WERI-Rb-1 (cell line): ENCODE data around the gene DHX29.

Experiments
- DNase-seq: peaks from one replicate; pipeline ENCODE4 v3.0.0-alpha.2; 2020
- H3K27ac ChIP-seq: fragments of 250-450 bp; sonication (Bioruptor Pico); 2 replicates; pipeline ENCODE4 v1.5.1; 2020; ENCODE audit warnings: mild to moderate bottlenecking, moderate library complexity
- H3K27me3 ChIP-seq: fragments of 250-450 bp; sonication (Bioruptor Pico); 2 replicates; pipeline ENCODE4 v1.5.1; 2021; ENCODE audit warnings: mild to moderate bottlenecking, low read depth, moderate library complexity; ENCODE audit not compliant: insufficient read depth, severe bottlenecking
- H3K36me3 ChIP-seq: fragments of 250-450 bp; sonication (Bioruptor Pico); 2 replicates; pipeline ENCODE4 v1.5.1; 2020; ENCODE audit warnings: mild to moderate bottlenecking, moderate library complexity
- H3K4me3 ChIP-seq: 2 replicates; pipeline ENCODE4 v1.5.1; 2011; ENCODE audit warnings: low read depth, mild to moderate bottlenecking, control low read depth, low read length
- H3K9me3 ChIP-seq: fragments of 250-450 bp; sonication (Bioruptor Pico); 2 replicates; pipeline ENCODE4 v1.5.1; 2021; ENCODE audit warnings: mild to moderate bottlenecking, moderate library complexity; ENCODE audit not compliant: severe bottlenecking
- CTCF ChIP-seq: IDR thresholded peaks from 2 replicates; pipeline ENCODE4 v1.5.1; 2011; ENCODE audit warnings: low read depth, mild to moderate bottlenecking, control low read depth, inconsistent platforms, low read length

Gene DHX29

DNA sequence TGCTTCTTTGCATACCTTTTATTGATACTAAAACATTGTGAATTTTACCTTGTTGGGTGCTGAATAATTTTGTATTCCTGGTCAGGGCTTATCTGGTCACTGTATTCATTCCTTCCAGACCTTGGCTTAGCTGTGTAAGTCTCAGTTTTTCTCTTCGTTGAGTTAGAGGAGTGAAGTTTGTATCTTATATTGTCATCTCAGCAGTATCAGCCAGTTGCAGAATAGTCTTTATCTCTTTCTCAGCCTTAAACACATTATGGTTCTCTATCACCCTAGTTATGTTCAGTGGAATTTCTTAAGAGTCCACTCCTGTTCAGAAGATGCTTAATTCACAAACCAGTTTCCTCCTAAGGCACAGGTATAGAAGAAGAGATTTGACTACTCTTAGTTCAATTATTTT is 25.5 kb upstream of the DHX29 start:
- H3K27ac ChIP-seq, result no peak overlapping the region
- TF ChIP-seq CTCF, result no peak
- peaks cover 47% of the 10 kb centered on the region for H3K36me3 ChIP-seq
- H3K4me3 ChIP-seq, result no peak overlapping the region
- DNase-seq, result no peak
- H3K27me3 ChIP-seq, result no peaks in the 10 kb centered on the region
- no peaks in the 10 kb centered on the region for H3K9me3 ChIP-seq

- DNase-seq, result no peak
- no peak overlapping the region for H3K27ac ChIP-seq
- H3K36me3 ChIP-seq, result peaks cover 60% of the 10 kb centered on the region
- no peaks in the 10 kb centered on the region for H3K27me3 ChIP-seq
- no peak for TF ChIP-seq CTCF
- no peaks in the 10 kb centered on the region for H3K9me3 ChIP-seq
- no peak overlapping the region for H3K4me3 ChIP-seq
Observed at GRCh38 chr5:55331321-55331720, 23.8 kb upstream of the DHX29 start.

DNA sequence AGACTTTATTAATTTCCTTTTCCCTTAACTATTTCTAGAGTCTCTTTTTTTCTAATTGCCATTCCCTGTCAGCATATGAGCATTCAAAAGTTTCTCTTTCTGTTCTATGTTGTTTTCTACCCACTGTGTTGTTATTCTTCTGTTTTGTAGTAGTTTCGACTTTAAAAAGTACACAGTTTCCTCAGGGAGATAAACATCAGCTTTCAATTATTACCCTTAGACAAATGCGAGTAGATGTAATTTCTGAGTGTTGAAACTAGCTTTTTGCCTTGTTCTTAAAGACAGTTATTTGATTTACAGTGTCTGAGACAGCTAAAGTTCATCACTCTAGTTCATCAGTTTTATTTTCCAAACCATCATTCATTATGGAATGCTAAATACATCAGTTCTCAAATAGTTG is 19.8 kb upstream of the DHX29 start:
- Histone ChIP-seq H3K36me3 (peaks cover 59% of the 10 kb centered on the region), H3K27me3 (no peaks in the 10 kb centered on the region), H3K27ac (no peak overlapping the region), H3K9me3 (no peaks in the 10 kb centered on the region), H3K4me3 (no peak overlapping the region)
- DNase-seq, result no peak
- TF ChIP-seq CTCF, result no peak

DNA sequence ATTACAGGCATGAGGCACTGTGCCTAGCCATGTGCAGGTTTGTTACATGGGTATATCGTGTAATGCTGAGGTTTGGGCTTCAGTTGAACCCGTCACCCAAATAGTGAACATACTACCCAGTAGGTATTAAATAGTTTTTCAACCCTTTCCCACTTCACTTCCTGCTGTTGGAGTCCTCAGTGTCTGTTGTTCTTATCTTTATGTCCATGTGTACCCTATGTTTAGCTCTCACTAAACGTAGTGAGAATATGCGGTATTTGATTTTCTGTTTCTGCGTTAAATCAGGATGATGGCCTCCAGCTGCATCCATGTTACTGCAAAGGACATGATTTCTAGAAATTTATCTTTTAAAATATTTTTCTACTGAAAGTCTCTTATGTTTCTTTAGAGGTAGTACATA is 18.1 kb upstream of the DHX29 start:
- no peaks in the 10 kb centered on the region for H3K27me3 ChIP-seq
- DNase-seq, result no peak
- H3K36me3 ChIP-seq, result peaks cover 48% of the 10 kb centered on the region
- H3K27ac ChIP-seq, result no peak overlapping the region
- no peak overlapping the region for H3K4me3 ChIP-seq
- TF ChIP-seq CTCF, result no peak
- H3K9me3 ChIP-seq, result no peaks in the 10 kb centered on the region

DNA sequence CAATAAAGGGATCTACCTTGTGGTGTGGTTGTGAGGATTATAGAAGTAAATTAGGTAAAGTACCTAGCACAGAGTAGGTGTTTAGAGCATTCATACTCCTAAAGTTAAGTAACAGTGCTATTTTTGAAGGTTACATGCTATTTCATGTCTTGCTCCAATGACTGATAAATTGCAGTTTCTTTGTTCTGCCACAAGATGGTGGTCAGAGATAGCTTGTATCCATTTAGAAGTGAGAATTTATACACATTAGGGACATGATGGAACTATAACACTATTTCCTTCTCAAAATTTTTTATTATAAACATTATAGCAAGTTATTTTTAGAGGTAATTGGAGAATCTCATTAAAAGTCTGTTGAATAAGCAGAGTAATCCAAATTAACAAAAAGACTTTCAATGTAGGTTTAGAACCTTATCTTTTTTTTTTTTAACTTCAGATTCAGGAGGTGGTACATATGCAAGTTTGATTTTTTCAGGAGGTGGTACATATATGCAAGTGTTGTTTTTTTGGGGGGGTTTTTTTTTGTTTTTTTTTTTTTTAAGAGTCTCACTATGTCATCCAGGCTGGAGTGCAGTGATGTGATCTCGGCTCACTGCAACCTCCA is 17.4 kb upstream of the DHX29 start:
- Histone ChIP-seq H3K9me3 (no peaks in the 10 kb centered on the region), H3K4me3 (no peak overlapping the region), H3K27ac (no peak overlapping the region; the same call in 1 of the 2 replicates), H3K27me3 (no peaks in the 10 kb centered on the region), H3K36me3 (peaks cover 44% of the 10 kb centered on the region)
- DNase-seq, result no peak
- 0 out of 2 replicates have a peak, but pooled peaks have one; percentile 27 for TF ChIP-seq CTCF

- no peak overlapping the region for H3K27ac ChIP-seq
- no peak for TF ChIP-seq CTCF
Observed at GRCh38 chr5:55324006-55324405, 16.5 kb upstream of the DHX29 start.

More at GRCh38 chr5:55324006-55324405, 16.5 kb upstream of the DHX29 start:
- no peak overlapping the region for H3K4me3 ChIP-seq
- DNase-seq, result no peak
- H3K27me3 ChIP-seq, result no peaks in the 10 kb centered on the region
- peaks cover 37% of the 10 kb centered on the region for H3K36me3 ChIP-seq
- no peaks in the 10 kb centered on the region for H3K9me3 ChIP-seq
